Left ventricle myocardium superior (tissue), 1 donor: ENCODE data around the gene NRCAM. TPM values are rescaled to one million over a fixed set of nuclear protein-coding genes. Genes with fewer than 3 reads are reported as not detected.
A peak's percentile ranks its signal among the peaks of the same experiment; 100 is the strongest.

Experiments
- ATAC-seq: fragments of 200-7000 bp; cut with Tn5 transposase; one replicate; pipeline ENCODE4 v1.9.1; 2020; ENCODE audit warnings: mild to moderate bottlenecking, moderate library complexity
- DNase-seq: peaks from one replicate; pipeline ENCODE4 v3.0.0-alpha.2; 2020
- intact Hi-C: fragments of 100-400 bp; cut with micrococcal nuclease; formaldehyde crosslinking; loops from one replicate; pipeline ENCODE4 v1.11.0; 2022
- total RNA-seq: library from RNA; stranded (reverse); fragmentation: NEBNext Ultra II Directional; extraction: Animal tissue kit (Norgen Biotek cat#: 25700); gene quantifications from one replicate; pipeline ENCODE4 v1.2.1, GENCODE V29; 2021
- donor health status: DM: no; HTN: yes; CAD: no; lungs with severe emphysema.

Gene NRCAM
- total RNA-seq, 1 donor from 2014 or later = 0.62 TPM

DNA sequence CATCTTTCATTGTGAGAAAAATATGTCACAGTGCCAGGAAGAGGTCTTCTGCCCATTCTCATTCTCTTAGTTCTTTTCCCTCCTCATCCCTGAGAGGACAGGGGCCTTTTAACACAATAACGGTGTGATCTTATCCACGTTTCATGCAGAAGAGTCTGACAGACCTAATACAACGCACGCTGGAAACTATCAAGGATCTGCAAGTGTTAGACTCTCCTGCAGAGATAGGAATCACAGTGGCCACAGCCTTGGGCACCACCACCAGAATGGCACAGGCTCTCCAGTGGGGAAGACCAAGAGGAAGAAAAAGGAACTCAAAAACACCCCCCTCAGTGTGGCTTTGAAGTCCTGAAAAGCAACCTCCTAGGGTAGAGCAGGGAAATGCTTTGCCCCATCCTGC, 253.5 kb downstream of the NRCAM start:
- intact Hi-C loops = no loop called here
- DNase-seq (no peak), ATAC-seq (no peak)

DNA sequence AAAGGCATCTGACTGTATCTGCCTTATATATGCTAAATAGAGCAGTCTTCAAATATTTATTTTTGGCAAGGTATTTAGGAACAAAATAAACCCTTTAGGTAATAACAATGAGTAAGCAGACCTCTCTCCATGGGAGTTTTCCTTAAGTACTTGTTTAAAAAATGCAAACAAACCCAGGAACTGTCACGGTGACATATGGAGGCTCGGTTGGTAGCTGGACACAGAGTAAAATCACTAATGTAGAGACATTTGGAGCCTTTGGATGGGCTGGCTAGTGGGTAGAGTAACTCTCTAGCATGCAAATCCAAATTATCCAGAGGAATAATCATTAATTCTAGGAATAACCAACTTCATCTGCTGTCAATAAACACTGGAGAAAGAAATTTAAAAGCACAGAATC, 254.5 kb downstream of the NRCAM start:
- DNase-seq (no peak), ATAC-seq (no peak)
- intact Hi-C loops = no loop called here

DNA sequence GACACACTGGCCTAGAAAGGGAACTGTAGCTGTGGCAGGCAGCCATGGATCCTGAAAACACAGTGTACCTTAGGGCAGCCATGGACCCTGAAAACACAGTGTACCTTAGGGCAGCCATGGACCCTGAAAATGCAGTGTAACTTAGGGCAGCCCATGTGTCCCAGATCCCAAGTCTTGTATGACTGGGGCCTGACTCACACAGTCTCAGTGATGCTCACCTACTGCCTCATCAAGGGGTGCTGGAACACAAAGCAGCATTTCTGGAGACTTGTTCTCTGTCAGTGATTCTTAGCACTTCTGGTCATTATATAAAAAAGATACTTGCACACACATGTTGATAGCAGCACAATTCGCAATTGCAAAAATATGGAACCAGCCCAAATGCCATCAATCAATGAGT, 255.9 kb downstream of the NRCAM start:
- intact Hi-C loops = no loop called here
- ATAC-seq (no peak), DNase-seq (no peak)

DNA sequence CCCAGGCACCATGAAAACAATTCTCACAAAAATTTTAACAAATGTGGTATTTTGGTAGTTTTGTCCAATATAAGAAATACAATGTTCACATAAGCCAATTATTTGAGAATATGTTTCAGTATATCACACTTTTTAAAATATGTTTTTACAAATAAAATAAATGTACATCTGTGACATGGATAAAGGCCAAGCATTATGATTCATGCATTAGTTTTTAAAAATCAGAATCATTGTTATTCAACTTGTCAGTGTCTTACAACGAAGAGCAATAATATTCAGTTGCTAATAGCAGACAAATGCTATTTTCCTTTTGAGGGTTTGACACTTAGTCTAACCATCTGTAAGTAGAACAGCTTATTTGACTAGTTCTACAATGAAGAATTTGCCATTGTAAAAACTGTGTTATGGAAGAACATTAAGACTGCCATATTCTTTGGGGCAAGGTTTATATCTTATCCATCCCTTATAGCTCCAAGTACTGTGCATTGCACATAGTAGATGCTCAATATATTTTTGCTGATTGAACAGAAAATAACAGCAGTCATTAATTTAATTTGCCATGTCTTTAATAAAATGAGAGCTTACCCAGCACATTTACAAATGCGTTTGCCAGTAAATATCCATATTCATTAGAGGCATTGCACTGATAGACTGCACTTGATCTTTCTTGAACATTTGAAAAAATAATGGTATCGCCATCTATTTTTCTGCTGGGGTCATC, 258.7 kb downstream of the NRCAM start:
- intact Hi-C loops = no loop called here
- no peak for ATAC-seq
- no peak for DNase-seq

- intact Hi-C loops = no loop called here
- DNase-seq = no peak
- no peak for ATAC-seq
Observed at GRCh38 chr7:108196004-108196403, 260.2 kb downstream of the NRCAM start.

GRCh38 chr7:108193594-108194498, 262.4 kb downstream of the NRCAM start:
- ATAC-seq = no peak
- intact Hi-C loops = no loop called here
- DNase-seq = no peak

DNA sequence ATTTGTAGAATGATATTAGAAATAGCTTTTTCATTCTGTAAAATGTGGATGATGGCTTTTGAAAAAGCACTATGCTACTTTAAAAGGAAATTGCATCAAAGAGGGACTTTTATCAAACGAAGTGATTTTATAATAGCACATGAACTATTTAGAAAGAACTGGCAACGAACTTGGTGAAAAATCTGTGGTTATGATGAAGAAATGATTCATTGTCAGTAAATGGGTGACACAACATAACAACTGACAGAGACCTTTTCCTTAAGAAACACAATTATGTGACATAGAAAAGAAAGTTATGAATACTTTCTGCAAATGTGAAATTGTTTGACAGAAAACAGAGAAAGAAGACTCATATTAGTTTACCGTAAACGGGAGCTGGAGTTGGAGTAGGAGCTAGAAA, 265.3 kb downstream of the NRCAM start:
- intact Hi-C loops = no loop called here

DNA sequence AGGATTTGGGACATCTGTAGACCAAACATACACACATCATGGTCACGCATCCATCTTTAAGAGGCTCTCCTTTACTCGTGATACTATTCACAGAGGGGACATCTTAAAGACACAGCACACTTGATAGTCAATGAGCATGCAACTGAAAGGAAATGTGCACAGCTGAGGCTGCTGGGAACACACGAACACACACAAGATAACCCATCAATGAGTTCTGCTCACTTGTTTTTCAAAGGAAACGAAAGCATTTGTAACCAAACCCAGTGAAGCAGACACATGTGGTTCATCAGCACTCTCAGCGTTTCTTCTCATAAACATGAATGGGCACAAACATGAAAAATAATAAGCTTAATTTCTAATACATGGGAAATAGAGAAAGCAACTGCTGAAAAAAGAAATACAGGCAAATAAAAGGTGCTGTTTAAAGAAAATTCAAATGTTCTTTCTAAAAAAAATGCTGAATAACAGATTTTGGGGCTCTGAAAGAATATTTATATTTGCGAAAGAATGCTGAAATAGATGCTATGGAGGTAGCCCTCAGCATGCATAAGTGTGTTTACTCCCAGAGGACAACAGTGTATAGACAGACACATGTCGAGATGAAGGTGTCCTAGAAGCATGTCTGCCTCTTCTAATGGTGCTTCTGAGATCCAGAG, 266.4 kb downstream of the NRCAM start:
- DNase-seq (no peak), ATAC-seq (no peak)
- intact Hi-C loops = no loop called here

More for the DNA sequence above, 265.3 kb downstream of the NRCAM start:
- ATAC-seq = no peak
- DNase-seq = no peak

DNA sequence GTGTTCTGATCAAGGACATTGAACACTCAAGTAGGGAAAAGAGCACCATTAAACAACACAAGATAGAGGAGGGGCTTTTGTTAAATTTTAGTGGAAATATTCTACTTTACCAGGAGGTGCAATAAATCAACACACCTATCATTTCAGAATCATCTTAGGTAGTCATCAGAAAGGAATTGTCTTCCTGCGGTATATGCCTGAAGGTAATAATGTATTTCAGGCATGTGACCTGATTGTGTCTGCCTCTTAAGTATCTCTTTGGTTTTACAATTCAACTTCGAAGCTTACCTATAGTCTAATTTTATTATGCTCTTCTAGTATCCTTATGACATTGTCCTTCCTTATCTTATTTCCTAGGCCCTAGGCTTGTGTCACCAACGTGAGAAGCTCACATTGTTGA, 267.5 kb downstream of the NRCAM start:
- DNase-seq = no peak
- no peak for ATAC-seq
- intact Hi-C loops = no loop called here

DNA sequence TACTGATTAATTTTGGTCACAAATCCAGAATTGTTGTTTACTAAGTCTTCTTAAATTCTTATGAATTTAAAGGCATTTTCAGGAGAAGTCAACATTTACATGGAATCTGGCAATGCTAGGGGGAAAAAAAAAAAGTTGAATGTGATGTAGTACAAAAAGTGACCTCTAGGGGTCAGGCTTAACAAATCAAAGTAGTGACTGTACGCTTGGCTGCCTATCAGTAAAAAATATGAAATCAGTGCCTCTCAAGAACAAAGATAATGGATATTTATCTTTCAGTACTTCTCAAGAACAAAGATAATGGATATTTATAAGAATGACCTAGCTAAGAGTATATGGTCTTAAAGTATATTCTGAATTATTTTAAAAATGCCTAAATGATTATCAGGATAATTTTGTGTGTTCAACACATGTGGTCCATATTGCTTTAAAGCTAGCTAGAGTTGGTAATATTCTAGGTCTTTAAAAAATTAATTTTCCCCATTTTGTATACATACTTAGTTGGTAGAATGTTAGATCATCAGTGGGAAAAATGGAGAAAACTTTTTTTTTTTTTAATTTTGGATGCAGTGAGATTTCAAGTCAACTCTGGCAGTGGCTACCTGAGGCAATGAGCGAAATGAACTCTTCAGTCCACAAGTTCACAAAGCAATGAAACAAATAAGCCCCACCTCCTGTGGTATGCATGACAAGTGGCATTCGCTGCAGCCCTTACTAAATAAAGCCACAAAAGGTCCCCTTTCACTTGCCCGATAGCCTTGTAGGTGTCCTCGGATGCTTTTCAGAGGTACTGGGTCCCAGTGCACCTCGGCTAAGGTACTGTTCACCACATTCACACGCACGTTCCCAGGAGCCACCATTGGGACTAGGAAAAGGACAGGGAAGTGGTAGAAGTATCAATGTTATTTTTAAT, 274.9 kb downstream of the NRCAM start:
- ATAC-seq (peak; percentile 54), DNase-seq (no peak)
- intact Hi-C loops = loop anchor here (5.0 kb wide), 1 partner anchor 316 kb away; no protein-coding TSS in a partner anchor

GRCh38 chr7:108178398-108178797, 277.8 kb downstream of the NRCAM start:
- DNase-seq (no peak), ATAC-seq (no peak)
- intact Hi-C loops = no loop called here

- DNase-seq = no peak
- intact Hi-C loops = no loop called here
- no peak for ATAC-seq
Observed at GRCh38 chr7:108171164-108171563, 285.1 kb downstream of the NRCAM start.

GRCh38 chr7:108170251-108170650, 286.0 kb downstream of the NRCAM start:
- intact Hi-C loops = no loop called here
- DNase-seq (no peak), ATAC-seq (no peak)

- ATAC-seq (no peak), DNase-seq (no peak)
- intact Hi-C loops = no loop called here
Observed at GRCh38 chr7:108167460-108167859, 288.8 kb downstream of the NRCAM start.

GRCh38 chr7:108166687-108167086, 289.5 kb downstream of the NRCAM start:
- ATAC-seq (no peak), DNase-seq (no peak)
- intact Hi-C loops = no loop called here

DNA sequence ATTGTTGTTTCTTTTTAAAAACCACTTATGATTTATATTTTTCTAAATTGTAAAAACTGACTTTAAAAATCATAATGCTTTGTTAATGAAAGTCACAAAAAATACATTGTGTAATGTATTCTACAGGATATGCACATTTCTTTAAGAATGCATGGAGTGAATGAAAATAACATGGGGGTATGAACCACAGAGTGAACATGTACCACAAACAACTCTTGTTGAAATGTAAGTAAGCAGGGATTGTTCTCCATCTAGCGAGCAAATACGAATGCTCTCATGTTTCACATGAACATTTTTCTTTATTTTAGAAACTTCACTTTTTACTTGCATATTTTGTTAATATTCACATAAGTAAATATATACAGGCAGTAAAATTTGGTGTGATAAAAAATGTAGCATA, 290.5 kb downstream of the NRCAM start:
- intact Hi-C loops = no loop called here
- ATAC-seq (no peak), DNase-seq (no peak)

DNA sequence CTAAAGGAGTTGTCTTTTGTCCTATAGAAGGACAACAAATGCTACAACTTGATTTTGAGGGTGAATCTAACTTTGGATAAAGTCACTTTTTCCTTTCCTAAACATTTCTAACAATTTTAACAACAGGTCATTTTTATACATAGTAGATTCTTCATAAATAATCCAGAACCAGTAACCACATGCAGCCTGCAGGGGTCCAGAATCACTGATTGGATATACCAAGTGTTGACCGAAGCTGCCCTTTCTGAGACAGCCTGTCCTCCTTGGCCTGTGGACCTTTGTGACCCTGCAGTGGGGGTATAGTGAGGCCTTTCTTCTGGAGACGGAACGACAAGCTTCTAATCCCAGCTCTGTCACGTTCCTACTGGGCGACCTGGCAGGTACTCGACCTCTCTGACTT, 291.3 kb downstream of the NRCAM start:
- intact Hi-C loops = no loop called here
- ATAC-seq = no peak
- DNase-seq = no peak

DNA sequence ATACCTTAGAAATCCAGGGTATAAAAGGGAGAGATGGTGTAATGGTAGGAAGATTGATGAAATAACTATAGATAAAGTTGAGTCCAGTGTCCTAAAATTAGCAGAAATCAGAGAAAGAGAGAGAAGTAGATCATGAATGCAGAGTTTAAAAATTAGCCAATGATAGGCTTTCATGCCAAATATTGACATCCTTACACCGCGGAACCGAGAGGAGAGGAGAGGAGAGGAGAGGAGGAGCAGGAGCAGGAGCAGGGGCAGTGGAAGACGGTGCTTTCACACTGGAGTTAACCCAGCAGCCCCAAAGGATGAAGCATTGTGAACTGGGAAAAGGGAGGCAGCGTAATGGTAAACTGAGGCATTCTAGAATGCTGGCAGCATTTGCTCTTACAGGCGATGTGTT, 291.9 kb downstream of the NRCAM start:
- no peak for ATAC-seq
- intact Hi-C loops = no loop called here
- DNase-seq = no peak

DNA sequence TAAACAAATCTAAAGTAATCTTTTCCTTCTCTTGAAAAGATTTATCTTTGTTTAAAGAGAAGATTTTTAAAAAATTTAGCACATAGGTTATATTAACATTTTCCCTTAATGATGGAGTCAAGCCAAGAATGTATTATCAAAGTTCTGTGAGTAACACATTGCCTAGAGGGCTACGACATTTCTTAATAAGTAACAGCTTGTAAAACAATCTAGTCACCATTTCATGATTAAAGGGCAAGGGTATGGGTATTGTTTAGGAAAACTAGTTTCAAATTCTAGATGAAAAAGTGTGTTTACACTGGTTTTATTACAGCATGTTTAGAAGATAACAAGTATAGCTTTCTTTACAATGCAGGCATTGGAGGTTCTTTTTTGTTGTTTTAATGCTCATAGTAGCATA, 297.5 kb downstream of the NRCAM start:
- DNase-seq = no peak
- no peak for ATAC-seq
- intact Hi-C loops = no loop called here
